ENCODE data around the gene FABP7. TPM values are rescaled to one million over a fixed set of nuclear protein-coding genes. Genes with fewer than 3 reads are reported as not detected.

The FABP7 gene
- total and polyA plus RNA-seq, 3 donors from 2014 or later: not detected

GRCh38 chr6:122751326-122751725, 28.2 kb upstream of the FABP7 start:
- peaks cover 7% of the 10 kb centered on the region for H3K4me1 ChIP-seq
- no peaks in the 10 kb centered on the region for H3K36me3 ChIP-seq (ENCODE audit: low read depth, missing control alignments)
- H3K9me3 ChIP-seq: no peaks in the 10 kb centered on the region
- WGBS, 2 donors: 62 to 77% methylated on average over 3 of the region's 3 CpGs
- intact Hi-C loops (cut with DNase I; ENCODE audit: low total_unique reads): no loop called here
- no peaks in the 10 kb centered on the region for H3K27me3 ChIP-seq
- TF ChIP-seq CTCF (IDR thresholded peaks at IDR 0.05): no peak
- TF ChIP-seq POLR2A (IDR thresholded peaks at IDR 0.05): no peak
- H3K4me3 ChIP-seq: no peak overlapping the region
- no peak overlapping the region for H3K27ac ChIP-seq
- no peak for DNase-seq

DNA sequence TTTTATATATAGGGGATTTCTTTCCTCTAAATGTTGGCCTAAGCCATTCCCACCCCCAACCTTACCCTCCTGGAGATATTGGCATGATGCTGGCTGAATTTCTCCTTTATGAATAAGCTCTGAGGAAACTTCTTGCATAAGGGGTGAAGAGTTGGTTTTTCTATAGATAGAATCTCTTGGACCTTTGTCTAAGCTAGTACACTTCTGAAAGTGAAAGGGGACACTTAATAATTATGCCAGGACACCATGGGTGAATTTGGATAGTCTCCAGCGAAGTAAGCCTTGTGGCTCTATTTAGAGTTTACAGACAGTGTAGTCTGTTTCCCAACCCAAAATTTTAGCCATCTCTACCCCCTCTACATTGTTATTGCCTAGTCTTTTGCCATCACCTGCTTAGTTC, 27.1 kb upstream of the FABP7 start:
- H3K4me3 ChIP-seq: no peak overlapping the region
- TF ChIP-seq CTCF (IDR thresholded peaks at IDR 0.05) (no peak), POLR2A (IDR thresholded peaks at IDR 0.05) (no peak)
- no peak for DNase-seq
- no peaks in the 10 kb centered on the region for H3K9me3 ChIP-seq
- no peaks in the 10 kb centered on the region for H3K27me3 ChIP-seq
- WGBS, 2 donors: 44 to 85% methylated on average over 1 of the region's 1 CpG
- intact Hi-C loops (cut with DNase I; ENCODE audit: low total_unique reads): no loop called here
- H3K4me1 ChIP-seq: peaks cover 7% of the 10 kb centered on the region
- H3K36me3 ChIP-seq (ENCODE audit: low read depth, missing control alignments): no peaks in the 10 kb centered on the region
- H3K27ac ChIP-seq: no peak overlapping the region

DNA sequence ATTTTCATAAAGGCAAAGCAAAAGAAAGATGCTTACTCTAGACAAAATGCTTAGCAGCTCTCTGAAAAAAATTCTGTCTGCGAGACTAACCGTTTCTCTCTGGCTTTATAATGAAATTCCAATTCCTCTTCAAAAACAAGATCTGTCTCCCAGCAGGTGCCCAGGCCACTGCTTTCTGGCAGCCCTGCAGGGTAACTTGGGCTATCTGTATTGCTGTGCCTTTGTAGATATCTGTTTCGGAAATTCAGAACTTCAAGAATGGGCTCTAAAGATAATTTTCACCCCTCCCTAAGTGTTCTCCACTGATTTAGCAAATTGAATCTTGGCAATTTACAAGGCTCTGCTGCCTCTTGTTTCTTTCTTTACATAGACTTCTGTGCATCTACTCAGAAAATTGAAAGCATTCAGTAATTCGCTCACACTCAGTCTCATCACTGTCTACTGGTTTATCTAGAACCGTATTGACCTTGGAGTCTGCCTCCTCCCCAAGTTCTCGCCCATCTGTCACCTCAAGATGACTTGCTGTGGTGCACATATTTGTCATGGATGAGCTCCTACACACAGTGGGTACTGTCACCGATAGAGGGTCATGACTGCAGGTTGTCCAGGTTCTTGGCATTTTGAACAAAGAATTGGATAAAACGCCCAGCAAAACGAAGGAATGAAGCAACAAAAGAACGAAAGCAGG, 26.4 kb upstream of the FABP7 start:
- H3K27ac ChIP-seq: peak overlapping the region; percentile 21 to 68
- H3K4me3 ChIP-seq: no peak overlapping the region
- WGBS, 2 donors: 46 to 53% methylated on average over 10 of the region's 10 CpGs
- DNase-seq: no peak
- intact Hi-C loops (cut with DNase I; ENCODE audit: low total_unique reads): no loop called here
- no peaks in the 10 kb centered on the region for H3K27me3 ChIP-seq
- TF ChIP-seq CTCF (IDR thresholded peaks at IDR 0.05): no peak
- TF ChIP-seq POLR2A (IDR thresholded peaks at IDR 0.05): no peak
- no peaks in the 10 kb centered on the region for H3K9me3 ChIP-seq
- peaks cover 7% of the 10 kb centered on the region for H3K4me1 ChIP-seq
- no peaks in the 10 kb centered on the region for H3K36me3 ChIP-seq (ENCODE audit: low read depth, missing control alignments)

DNA sequence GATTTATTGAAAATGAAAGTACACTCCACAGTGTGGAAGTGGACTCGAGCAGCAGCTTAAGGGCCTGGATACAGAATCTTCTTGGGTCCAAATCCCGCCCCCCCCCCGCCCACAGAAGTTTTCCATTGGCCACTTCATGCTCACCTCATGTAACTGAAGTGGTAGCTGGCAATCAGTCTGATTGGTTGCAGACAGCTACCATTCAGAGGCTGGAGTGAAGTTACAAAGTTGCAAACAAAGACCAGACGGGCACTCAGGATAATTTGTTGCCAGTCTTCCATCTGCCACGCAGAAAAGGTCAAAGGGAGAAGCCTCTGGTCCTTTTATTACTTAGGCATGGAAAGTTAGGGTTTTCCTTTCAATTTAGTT, 25.8 kb upstream of the FABP7 start:
- 21 to 28% methylated on average over 5 of the region's 5 CpGs for WGBS, 2 donors
- no peaks in the 10 kb centered on the region for H3K27me3 ChIP-seq
- no peaks in the 10 kb centered on the region for H3K36me3 ChIP-seq (ENCODE audit: low read depth, missing control alignments)
- TF ChIP-seq CTCF (IDR thresholded peaks at IDR 0.05): no peak
- no peak for TF ChIP-seq POLR2A (IDR thresholded peaks at IDR 0.05)
- peak; percentile 87 for DNase-seq
- H3K4me3 ChIP-seq: no peak overlapping the region
- intact Hi-C loops (cut with DNase I; ENCODE audit: low total_unique reads): no loop called here
- peaks cover 7% of the 10 kb centered on the region for H3K4me1 ChIP-seq
- H3K27ac ChIP-seq: peak overlapping the region; percentile 26 to 68
- no peaks in the 10 kb centered on the region for H3K9me3 ChIP-seq

GRCh38 chr6:122754191-122754731, 25.3 kb upstream of the FABP7 start:
- peaks cover 7% of the 10 kb centered on the region for H3K4me1 ChIP-seq
- H3K9me3 ChIP-seq: no peaks in the 10 kb centered on the region
- TF ChIP-seq CTCF (IDR thresholded peaks at IDR 0.05) (no peak), POLR2A (IDR thresholded peaks at IDR 0.05) (no peak)
- intact Hi-C loops (cut with DNase I; ENCODE audit: low total_unique reads): no loop called here
- peak; percentile 26 for DNase-seq
- H3K27me3 ChIP-seq: no peaks in the 10 kb centered on the region
- WGBS, 2 donors: 49 to 63% methylated on average over 5 of the region's 5 CpGs
- peak overlapping the region; percentile 26 to 41 for H3K27ac ChIP-seq
- no peaks in the 10 kb centered on the region for H3K36me3 ChIP-seq (ENCODE audit: low read depth, missing control alignments)
- H3K4me3 ChIP-seq: no peak overlapping the region

All from testis (tissue), 3 donors.